K562 (cell line): ENCODE results near the gene EMC9. TPM values are rescaled to one million over a fixed set of nuclear protein-coding genes. Genes with fewer than 3 reads are reported as not detected.

Experiments
- BACH1 ChIP-seq: fragments of 200-800 bp; sonication (Bioruptor generic); IDR thresholded peaks from 2 replicates; pipeline ENCODE4 v1.6.1; 2016; ENCODE audit warnings: missing genetic modification characterization, missing compliant biosample characterization
- CHD4 ChIP-seq: fragments of 200-600 bp; sonication (generic); IDR thresholded peaks from 3 replicates; pipeline ENCODE4 v1.6.1; 2012; ENCODE audit warnings: low read depth, mild to moderate bottlenecking, mixed read lengths, low read length, inconsistent platforms; ENCODE audit not compliant: insufficient read depth, insufficient replicate concordance, poor library complexity, severe bottlenecking
- EZH2 ChIP-seq: IDR thresholded peaks from 2 replicates; pipeline ENCODE4 v1.6.1; 2012; ENCODE audit warnings: low read depth, mild to moderate bottlenecking, inconsistent platforms, low read length, borderline replicate concordance
- FOXJ3 ChIP-seq: sonication (generic); formaldehyde crosslinking; IDR thresholded peaks from 2 replicates; pipeline ENCODE4 v1.4.0; 2020; ENCODE audit warnings: mild to moderate bottlenecking, missing genetic modification reagents
- ZNF121 ChIP-seq: sonication (generic); formaldehyde crosslinking; conservative IDR thresholded peaks from 2 replicates; pipeline ENCODE4 v1.8.0; 2022; ENCODE audit warnings: missing genetic modification reagents
- ZNF408 ChIP-seq: fragments of 250-450 bp; sonication (Bioruptor Pico); IDR thresholded peaks from 2 replicates; pipeline ENCODE4 v1.4.0; 2020; ENCODE audit warnings: low read depth, mild to moderate bottlenecking, moderate library complexity
- ZNF699 ChIP-seq: fragments of 250-450 bp; sonication (Bioruptor Pico); IDR thresholded peaks from 2 replicates; pipeline ENCODE4 v1.8.0; 2021; ENCODE audit warnings: mild to moderate bottlenecking, moderate library complexity; ENCODE audit not compliant: insufficient replicate concordance
- polyA plus RNA-seq, 8 experiments: library from polyadenylated mRNA; depleted of rRNA in 4 of 8; stranded (reverse) in 5 of 8; unstranded in 3 of 8; fragments of >200 nt; fragmentation: Nextera tagmentation in 2 of 8; fragmentation: Illumina TruSeq in 1 of 8; extraction: Ambion mirVana in 2 of 8; extraction: Trizol in 1 of 8; gene quantifications; 2 replicates each; pipeline versions ENCODE4 v1.2.1 to v1.2.3, GENCODE V29; 2011 to 2014; ENCODE audit warnings: inconsistent platforms in 1 of 8, missing spikeins in 1 of 8
- total RNA-seq, 7 experiments: library from RNA; depleted of rRNA in 6 of 7; stranded (reverse); fragments of >200 nt in 6 of 7; fragmentation: Illumina TruSeq in 2 of 7; extraction: Trizol in 2 of 7; gene quantifications; 2 replicates each; pipeline versions ENCODE4 v1.2.1 to v1.2.3, GENCODE V29; 2011 to 2021; ENCODE audit warnings: low replicate concordance in 1 of 7
- TF ChIP-seq, protein P1 (sequence below): fragments of 250-450 bp; sonication (Bioruptor Pico); IDR thresholded peaks from 2 replicates; pipeline ENCODE4 v1.9.0; 2021; ENCODE audit warnings: mild to moderate bottlenecking, inconsistent platforms
- TF ChIP-seq, protein P2 (sequence below), 2 experiments: fragments of 450-650 bp; IDR thresholded peaks; 2 replicates each; pipeline ENCODE4 v1.6.1; 2016; ENCODE audit warnings: mild to moderate bottlenecking in 2 of 2, borderline replicate concordance in 1 of 2, low read depth in 1 of 2, moderate library complexity in 1 of 2
- TF ChIP-seq, protein P3 (sequence below): sonication (generic); formaldehyde crosslinking; IDR thresholded peaks from 2 replicates; pipeline ENCODE4 v1.8.0; 2022; ENCODE audit warnings: mild to moderate bottlenecking, missing genetic modification reagents

The EMC9 gene
- total and polyA plus RNA-seq, 9 of the 15 experiments (the other 6 are each of a cell fraction or from before 2014, with no cell fraction given): 3.1 to 13.2 (median 7.8) TPM

DNA sequence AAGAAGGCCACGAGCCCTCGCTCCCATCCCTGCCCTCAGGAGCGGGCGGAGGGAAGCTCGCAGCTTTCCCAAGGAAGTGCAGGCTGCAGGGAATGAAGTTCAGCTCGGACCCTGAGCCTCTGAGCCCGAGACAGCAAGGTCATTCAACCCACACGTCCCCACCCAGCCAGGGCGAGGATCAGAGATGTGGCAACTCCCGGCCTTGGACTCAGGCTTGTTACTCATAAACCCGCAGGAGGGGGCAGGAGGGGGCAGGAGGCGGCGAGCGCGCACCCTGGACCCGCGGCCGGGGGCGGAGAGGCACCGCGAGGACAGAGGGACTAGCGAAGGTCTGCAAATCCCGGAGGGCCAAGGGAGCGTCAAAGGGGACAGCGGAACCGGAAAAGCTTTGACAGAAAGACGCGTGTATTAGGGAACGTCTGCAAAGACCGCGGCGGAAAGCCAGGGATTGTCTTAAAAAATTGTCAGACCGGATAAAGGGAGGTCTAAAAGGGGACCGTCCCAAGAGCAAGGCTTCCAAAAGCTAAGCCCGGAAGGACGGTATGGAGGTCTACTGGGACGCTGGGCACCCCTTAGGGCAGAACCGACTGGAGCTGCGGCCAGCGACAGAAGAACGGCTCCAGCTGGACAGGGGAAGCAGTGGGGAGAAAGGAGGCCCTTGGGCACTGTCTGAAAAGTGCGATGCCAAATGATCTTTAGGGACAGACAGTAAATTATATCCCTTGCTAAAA, 27.4 kb downstream of the EMC9 start (continued):
- TF ChIP-seq, protein P1, sequence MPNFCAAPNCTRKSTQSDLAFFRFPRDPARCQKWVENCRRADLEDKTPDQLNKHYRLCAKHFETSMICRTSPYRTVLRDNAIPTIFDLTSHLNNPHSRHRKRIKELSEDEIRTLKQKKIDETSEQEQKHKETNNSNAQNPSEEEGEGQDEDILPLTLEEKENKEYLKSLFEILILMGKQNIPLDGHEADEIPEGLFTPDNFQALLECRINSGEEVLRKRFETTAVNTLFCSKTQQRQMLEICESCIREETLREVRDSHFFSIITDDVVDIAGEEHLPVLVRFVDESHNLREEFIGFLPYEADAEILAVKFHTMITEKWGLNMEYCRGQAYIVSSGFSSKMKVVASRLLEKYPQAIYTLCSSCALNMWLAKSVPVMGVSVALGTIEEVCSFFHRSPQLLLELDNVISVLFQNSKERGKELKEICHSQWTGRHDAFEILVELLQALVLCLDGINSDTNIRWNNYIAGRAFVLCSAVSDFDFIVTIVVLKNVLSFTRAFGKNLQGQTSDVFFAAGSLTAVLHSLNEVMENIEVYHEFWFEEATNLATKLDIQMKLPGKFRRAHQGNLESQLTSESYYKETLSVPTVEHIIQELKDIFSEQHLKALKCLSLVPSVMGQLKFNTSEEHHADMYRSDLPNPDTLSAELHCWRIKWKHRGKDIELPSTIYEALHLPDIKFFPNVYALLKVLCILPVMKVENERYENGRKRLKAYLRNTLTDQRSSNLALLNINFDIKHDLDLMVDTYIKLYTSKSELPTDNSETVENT (CRISPR knock-in tag): no peak
- TF ChIP-seq, protein P2, sequence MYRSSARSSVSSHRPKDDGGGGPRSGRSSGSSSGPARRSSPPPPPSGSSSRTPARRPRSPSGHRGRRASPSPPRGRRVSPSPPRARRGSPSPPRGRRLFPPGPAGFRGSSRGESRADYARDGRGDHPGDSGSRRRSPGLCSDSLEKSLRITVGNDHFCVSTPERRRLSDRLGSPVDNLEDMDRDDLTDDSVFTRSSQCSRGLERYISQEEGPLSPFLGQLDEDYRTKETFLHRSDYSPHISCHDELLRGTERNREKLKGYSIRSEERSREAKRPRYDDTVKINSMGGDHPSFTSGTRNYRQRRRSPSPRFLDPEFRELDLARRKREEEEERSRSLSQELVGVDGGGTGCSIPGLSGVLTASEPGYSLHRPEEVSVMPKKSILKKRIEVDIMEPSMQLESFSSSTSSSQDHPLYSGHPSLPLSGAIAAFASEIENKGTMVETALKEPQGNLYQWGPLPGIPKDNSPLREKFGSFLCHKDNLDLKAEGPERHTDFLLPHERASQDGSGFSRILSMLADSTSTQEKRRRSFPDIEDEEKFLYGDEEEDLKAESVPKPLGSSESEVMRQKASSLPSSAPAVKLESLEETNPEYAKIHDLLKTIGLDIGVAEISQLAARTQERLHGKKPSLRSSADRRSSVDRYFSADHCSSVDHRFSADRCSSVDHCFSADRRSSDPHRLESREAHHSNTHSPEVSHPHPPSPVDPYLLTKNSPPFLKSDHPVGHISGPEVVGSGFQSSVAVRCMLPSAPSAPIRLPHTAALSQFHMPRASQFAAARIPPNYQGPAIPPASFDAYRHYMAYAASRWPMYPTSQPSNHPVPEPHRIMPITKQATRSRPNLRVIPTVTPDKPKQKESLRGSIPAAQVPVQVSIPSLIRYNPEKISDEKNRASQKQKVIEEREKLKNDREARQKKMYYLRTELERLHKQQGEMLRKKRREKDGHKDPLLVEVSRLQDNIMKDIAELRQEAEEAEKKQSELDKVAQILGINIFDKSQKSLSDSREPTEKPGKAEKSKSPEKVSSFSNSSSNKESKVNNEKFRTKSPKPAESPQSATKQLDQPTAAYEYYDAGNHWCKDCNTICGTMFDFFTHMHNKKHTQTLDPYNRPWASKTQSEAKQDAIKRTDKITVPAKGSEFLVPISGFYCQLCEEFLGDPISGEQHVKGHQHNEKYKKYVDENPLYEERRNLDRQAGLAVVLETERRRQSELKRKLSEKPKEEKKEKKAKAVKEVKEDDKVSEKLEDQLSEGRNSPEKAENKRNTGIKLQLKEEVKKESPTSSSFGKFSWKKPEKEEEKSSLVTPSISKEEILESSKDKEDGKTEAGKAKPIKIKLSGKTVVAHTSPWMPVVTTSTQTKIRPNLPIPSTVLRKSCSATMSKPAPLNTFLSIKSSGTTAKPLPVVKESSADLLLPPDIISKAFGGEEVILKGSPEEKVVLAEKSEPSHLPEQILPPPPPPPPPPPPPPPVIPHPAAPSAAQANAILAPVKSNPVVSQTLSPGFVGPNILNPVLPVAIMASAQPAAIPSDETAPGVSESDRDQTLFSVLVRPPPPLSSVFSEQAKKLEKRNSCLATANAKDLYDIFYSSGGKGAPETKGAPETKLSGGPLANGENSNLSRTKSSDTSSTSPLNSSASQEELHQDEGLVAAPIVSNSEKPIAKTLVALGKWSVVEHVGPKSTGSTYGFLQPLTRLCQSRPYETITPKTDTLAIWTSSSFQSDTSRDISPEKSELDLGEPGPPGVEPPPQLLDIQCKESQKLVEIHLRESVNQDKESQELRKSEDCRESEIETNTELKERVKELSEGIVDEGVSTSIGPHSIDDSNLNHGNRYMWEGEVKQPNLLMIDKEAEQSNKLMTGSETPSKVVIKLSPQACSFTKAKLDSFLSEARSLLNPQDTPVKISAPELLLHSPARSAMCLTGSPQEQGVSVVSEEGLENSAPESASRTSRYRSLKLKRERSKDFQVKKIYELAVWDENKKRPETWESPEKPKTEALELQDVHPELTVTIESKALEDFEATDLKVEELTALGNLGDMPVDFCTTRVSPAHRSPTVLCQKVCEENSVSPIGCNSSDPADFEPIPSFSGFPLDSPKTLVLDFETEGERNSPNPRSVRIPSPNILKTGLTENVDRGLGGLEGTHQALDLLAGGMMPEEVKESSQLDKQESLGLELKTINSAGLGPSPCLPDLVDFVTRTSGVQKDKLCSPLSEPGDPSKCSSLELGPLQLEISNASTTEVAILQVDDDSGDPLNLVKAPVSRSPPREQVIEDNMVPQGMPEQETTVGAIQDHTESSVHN (IDR thresholded peaks at IDR 0.05; ENCODE audit: borderline replicate concordance in 1 of 2, low read depth in 1 of 2): no peak
- TF ChIP-seq EZH2 (no peak), ZNF699 (CRISPR knock-in tag) (no peak), ZNF121 (CRISPR knock-in tag) (no peak), FOXJ3 (CRISPR knock-in tag) (no peak), BACH1 (tag) (no peak), CHD4 (no peak), ZNF408 (no peak)
- TF ChIP-seq, protein P3, sequence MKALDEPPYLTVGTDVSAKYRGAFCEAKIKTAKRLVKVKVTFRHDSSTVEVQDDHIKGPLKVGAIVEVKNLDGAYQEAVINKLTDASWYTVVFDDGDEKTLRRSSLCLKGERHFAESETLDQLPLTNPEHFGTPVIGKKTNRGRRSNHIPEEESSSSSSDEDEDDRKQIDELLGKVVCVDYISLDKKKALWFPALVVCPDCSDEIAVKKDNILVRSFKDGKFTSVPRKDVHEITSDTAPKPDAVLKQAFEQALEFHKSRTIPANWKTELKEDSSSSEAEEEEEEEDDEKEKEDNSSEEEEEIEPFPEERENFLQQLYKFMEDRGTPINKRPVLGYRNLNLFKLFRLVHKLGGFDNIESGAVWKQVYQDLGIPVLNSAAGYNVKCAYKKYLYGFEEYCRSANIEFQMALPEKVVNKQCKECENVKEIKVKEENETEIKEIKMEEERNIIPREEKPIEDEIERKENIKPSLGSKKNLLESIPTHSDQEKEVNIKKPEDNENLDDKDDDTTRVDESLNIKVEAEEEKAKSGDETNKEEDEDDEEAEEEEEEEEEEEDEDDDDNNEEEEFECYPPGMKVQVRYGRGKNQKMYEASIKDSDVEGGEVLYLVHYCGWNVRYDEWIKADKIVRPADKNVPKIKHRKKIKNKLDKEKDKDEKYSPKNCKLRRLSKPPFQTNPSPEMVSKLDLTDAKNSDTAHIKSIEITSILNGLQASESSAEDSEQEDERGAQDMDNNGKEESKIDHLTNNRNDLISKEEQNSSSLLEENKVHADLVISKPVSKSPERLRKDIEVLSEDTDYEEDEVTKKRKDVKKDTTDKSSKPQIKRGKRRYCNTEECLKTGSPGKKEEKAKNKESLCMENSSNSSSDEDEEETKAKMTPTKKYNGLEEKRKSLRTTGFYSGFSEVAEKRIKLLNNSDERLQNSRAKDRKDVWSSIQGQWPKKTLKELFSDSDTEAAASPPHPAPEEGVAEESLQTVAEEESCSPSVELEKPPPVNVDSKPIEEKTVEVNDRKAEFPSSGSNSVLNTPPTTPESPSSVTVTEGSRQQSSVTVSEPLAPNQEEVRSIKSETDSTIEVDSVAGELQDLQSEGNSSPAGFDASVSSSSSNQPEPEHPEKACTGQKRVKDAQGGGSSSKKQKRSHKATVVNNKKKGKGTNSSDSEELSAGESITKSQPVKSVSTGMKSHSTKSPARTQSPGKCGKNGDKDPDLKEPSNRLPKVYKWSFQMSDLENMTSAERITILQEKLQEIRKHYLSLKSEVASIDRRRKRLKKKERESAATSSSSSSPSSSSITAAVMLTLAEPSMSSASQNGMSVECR (CRISPR knock-in tag): no peak
